Trophoblast cell (in vitro differentiated cells and primary cell): ENCODE data around the gene TMEM178B.

Source experiments
- DNase-seq, 2 donors: peaks; one replicate each; pipeline ENCODE4 v3.0.0-alpha.2; 2016
- H2AFZ ChIP-seq: 2 replicates; pipeline ENCODE4 v1.6.1; 2013; ENCODE audit warnings: low read length, moderate library complexity, mild to moderate bottlenecking; ENCODE audit not compliant: insufficient read depth, poor library complexity
- H2AK5ac ChIP-seq: 2 replicates; pipeline ENCODE4 v1.6.1; 2013; ENCODE audit warnings: mild to moderate bottlenecking, low read length
- H2BK120ac ChIP-seq: 2 replicates; pipeline ENCODE4 v1.6.1; 2013; ENCODE audit warnings: low read length, mild to moderate bottlenecking, moderate library complexity; ENCODE audit not compliant: insufficient read depth, poor library complexity
- H2BK12ac ChIP-seq: 2 replicates; pipeline ENCODE4 v1.6.1; 2013; ENCODE audit warnings: mild to moderate bottlenecking, low read length, moderate library complexity
- H2BK5ac ChIP-seq: 2 replicates; pipeline ENCODE4 v1.6.1; 2013; ENCODE audit warnings: low read length, low read depth, moderate library complexity, mild to moderate bottlenecking; ENCODE audit not compliant: poor library complexity
- H3K14ac ChIP-seq: 2 replicates; pipeline ENCODE4 v1.6.1; 2013; ENCODE audit warnings: mild to moderate bottlenecking, low read length
- H3K18ac ChIP-seq: 2 replicates; pipeline ENCODE4 v1.6.1; 2013; ENCODE audit warnings: mild to moderate bottlenecking, low read length
- H3K23ac ChIP-seq: 2 replicates; pipeline ENCODE4 v1.6.1; 2013; ENCODE audit warnings: low read length
- H3K27ac ChIP-seq: 2 replicates; pipeline ENCODE4 v1.5.1; 2013; ENCODE audit warnings: low read depth, mild to moderate bottlenecking, inconsistent platforms, low read length, moderate library complexity
- H3K27me3 ChIP-seq: 2 replicates; pipeline ENCODE4 v1.6.1; 2013; ENCODE audit warnings: inconsistent platforms, mild to moderate bottlenecking, low read length, moderate library complexity; ENCODE audit not compliant: insufficient read depth
- H3K36me3 ChIP-seq, 2 experiments: 1 replicate in 1 of 2; 2 replicates in 1 of 2; pipeline ENCODE4 v1.6.1; 2013; ENCODE audit warnings: low read length in 2 of 2, mild to moderate bottlenecking in 2 of 2, moderate library complexity in 1 of 2; ENCODE audit not compliant: insufficient read depth in 2 of 2, control insufficient read depth in 1 of 2
- H3K4ac ChIP-seq: 2 replicates; pipeline ENCODE4 v1.6.1; 2013; ENCODE audit warnings: low read depth, mild to moderate bottlenecking, low read length, moderate library complexity
- H3K4me1 ChIP-seq, 2 experiments: 1 replicate in 1 of 2; 2 replicates in 1 of 2; pipeline ENCODE4 v1.6.1; 2013; ENCODE audit warnings: low read length in 2 of 2, mild to moderate bottlenecking in 2 of 2, moderate library complexity in 1 of 2; ENCODE audit not compliant: insufficient read depth in 2 of 2, control insufficient read depth in 1 of 2
- H3K4me2 ChIP-seq: 2 replicates; pipeline ENCODE4 v1.6.1; 2013; ENCODE audit warnings: inconsistent platforms, mild to moderate bottlenecking, low read length, moderate library complexity
- H3K4me3 ChIP-seq: 2 replicates; pipeline ENCODE4 v1.5.1; 2013; ENCODE audit warnings: mild to moderate bottlenecking, low read depth, low read length, inconsistent platforms
- H3K79me1 ChIP-seq: one replicate; pipeline ENCODE4 v1.6.1; 2013; ENCODE audit warnings: low read length
- H3K79me2 ChIP-seq: 2 replicates; pipeline ENCODE4 v1.6.1; 2013; ENCODE audit warnings: low read length, mild to moderate bottlenecking; ENCODE audit not compliant: control insufficient read depth, insufficient read depth, poor library complexity
- H3K9ac ChIP-seq: 2 replicates; pipeline ENCODE4 v1.6.1; 2013; ENCODE audit warnings: mild to moderate bottlenecking, low read length
- H3K9me3 ChIP-seq: 2 replicates; pipeline ENCODE4 v1.6.1; 2013; ENCODE audit warnings: low read depth, mild to moderate bottlenecking, control low read depth, inconsistent platforms, low read length; ENCODE audit not compliant: insufficient read depth
- H4K12ac ChIP-seq: 2 replicates; pipeline ENCODE4 v1.6.1; 2013; ENCODE audit warnings: low read depth, mild to moderate bottlenecking, low read length, moderate library complexity
- H4K8ac ChIP-seq: 2 replicates; pipeline ENCODE4 v1.6.1; 2013; ENCODE audit warnings: low read depth, mild to moderate bottlenecking, low read length, moderate library complexity
- H4K91ac ChIP-seq: one replicate; pipeline ENCODE4 v1.6.1; 2013; ENCODE audit warnings: low read depth, mild to moderate bottlenecking, low read length, moderate library complexity
- WGBS: extraction: QIAGEN DNeasy Blood & Tissue Kit; methylation state at CpG from one replicate; pipeline ENCODE4 v1.1.7; 2013; ENCODE audit warnings: missing lambda C conversion rate; ENCODE audit not compliant: insufficient read length, insufficient coverage; ENCODE audit errors: extremely low coverage; 5-methylcytosine and 5-hydroxymethylcytosine counted together

The TMEM178B gene

DNA sequence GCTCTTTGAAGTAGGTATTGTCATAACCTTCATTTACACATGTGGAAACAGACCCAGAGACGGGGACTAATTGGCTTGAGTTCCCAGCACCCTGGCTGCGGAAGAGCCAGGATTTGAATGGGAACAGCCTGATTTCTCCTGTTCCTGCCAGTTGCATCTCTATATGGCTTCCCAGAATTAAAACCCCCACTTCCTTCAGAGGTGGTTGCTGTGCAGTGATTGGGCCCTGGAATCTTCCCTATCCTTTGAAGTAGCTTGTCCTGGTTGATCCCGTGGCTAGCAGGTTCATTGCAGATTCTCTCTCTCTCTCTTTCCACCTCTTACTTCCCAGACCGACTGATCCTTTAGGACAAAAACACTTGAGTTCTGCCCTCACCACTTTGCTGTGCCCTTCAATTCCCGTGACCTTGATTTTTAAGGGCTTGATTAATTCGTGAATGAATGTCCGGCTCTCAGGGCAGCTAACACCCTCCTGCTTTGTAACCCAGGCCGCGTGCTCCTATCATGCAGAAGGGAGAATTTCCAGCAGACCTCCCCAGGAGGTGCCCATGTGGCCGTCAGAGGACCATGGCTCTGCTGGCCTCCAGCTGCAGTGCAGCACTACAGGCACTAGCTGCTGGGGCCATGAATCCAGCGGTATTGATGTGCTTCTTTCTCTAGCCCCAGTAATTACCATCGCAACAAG lies 356.7 kb downstream of the TMEM178B start:
- no peak overlapping the region for H2AFZ ChIP-seq
- H2BK12ac ChIP-seq, result no peak overlapping the region
- no peak overlapping the region for H3K4me2 ChIP-seq
- H2AK5ac ChIP-seq, result no peak overlapping the region
- no peak overlapping the region for H4K91ac ChIP-seq
- no peak for DNase-seq
- H4K12ac ChIP-seq, result no peak overlapping the region
- H3K4me1 ChIP-seq, result no peaks in the 10 kb centered on the region
- H3K4me3 ChIP-seq, result no peak overlapping the region
- H3K23ac ChIP-seq, result no peak overlapping the region
- no peaks in the 10 kb centered on the region for H3K27me3 ChIP-seq
- no peaks in the 10 kb centered on the region for H3K79me2 ChIP-seq
- H3K36me3 ChIP-seq, result no peaks in the 10 kb centered on the region
- H3K14ac ChIP-seq, result no peak overlapping the region
- no peak overlapping the region for H3K9ac ChIP-seq
- H3K18ac ChIP-seq, result no peak overlapping the region
- H2BK5ac ChIP-seq, result no peak overlapping the region
- WGBS, result no CpG with 5 or more reads among the region's 12 CpGs
- no peak overlapping the region for H3K4ac ChIP-seq
- H2BK120ac ChIP-seq, result no peak overlapping the region
- no peaks in the 10 kb centered on the region for H3K79me1 ChIP-seq
- H3K27ac ChIP-seq, result no peak overlapping the region
- no peaks in the 10 kb centered on the region for H3K9me3 ChIP-seq
- no peak overlapping the region for H4K8ac ChIP-seq

GRCh38 chr7:141431140-141431479 lies 357.2 kb downstream of the TMEM178B start:
- no peak overlapping the region for H3K4me2 ChIP-seq
- H2BK12ac ChIP-seq, result no peak overlapping the region
- no peak overlapping the region for H4K12ac ChIP-seq
- no peak overlapping the region for H2AK5ac ChIP-seq
- H3K9me3 ChIP-seq, result no peaks in the 10 kb centered on the region
- no peaks in the 10 kb centered on the region for H3K36me3 ChIP-seq
- H3K4me1 ChIP-seq, result no peaks in the 10 kb centered on the region
- no peaks in the 10 kb centered on the region for H3K79me2 ChIP-seq
- no peak overlapping the region for H4K91ac ChIP-seq
- no peaks in the 10 kb centered on the region for H3K79me1 ChIP-seq
- H2BK120ac ChIP-seq, result no peak overlapping the region
- H2BK5ac ChIP-seq, result no peak overlapping the region
- H3K14ac ChIP-seq, result no peak overlapping the region
- H3K4me3 ChIP-seq, result no peak overlapping the region
- no peak overlapping the region for H2AFZ ChIP-seq
- H3K23ac ChIP-seq, result no peak overlapping the region
- WGBS, result no CpG with 5 or more reads among the region's 2 CpGs
- no peak overlapping the region for H3K9ac ChIP-seq
- no peak for DNase-seq
- no peak overlapping the region for H4K8ac ChIP-seq
- H3K27me3 ChIP-seq, result no peaks in the 10 kb centered on the region
- H3K18ac ChIP-seq, result no peak overlapping the region
- H3K27ac ChIP-seq, result no peak overlapping the region
- no peak overlapping the region for H3K4ac ChIP-seq

DNA sequence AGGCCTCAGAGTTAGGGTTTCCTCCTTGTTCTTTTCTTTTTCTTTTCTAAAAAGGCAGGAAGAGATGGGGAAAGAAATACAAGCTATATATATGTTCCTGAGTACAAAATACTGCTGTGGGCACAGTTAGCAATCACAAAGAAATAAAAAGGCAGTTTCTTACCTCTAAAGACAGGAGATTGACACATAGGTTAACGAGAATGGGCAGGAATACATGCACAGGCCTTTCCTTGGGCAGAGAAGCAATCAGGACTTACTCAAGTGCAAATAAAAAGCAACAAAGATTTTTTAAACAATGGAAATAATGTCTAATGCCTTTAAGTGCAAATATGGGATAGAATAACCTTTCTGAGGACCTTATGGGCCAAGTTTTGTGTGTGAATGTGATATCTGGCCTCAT lies 357.8 kb downstream of the TMEM178B start:
- no peak overlapping the region for H3K4ac ChIP-seq
- H2BK5ac ChIP-seq, result no peak overlapping the region
- H3K14ac ChIP-seq, result no peak overlapping the region
- no peak overlapping the region for H2BK120ac ChIP-seq
- no peak overlapping the region for H3K23ac ChIP-seq
- H3K79me2 ChIP-seq, result no peaks in the 10 kb centered on the region
- no peak overlapping the region for H2AFZ ChIP-seq
- H3K18ac ChIP-seq, result no peak overlapping the region
- no peaks in the 10 kb centered on the region for H3K4me1 ChIP-seq
- DNase-seq, result no peak
- no peak overlapping the region for H3K4me2 ChIP-seq
- no peak overlapping the region for H4K8ac ChIP-seq
- no peak overlapping the region for H2AK5ac ChIP-seq
- no peaks in the 10 kb centered on the region for H3K9me3 ChIP-seq
- H2BK12ac ChIP-seq, result no peak overlapping the region
- H3K27me3 ChIP-seq, result no peaks in the 10 kb centered on the region
- no peak overlapping the region for H3K27ac ChIP-seq
- no peak overlapping the region for H3K9ac ChIP-seq
- H3K36me3 ChIP-seq, result no peaks in the 10 kb centered on the region
- H4K12ac ChIP-seq, result no peak overlapping the region
- WGBS, result no CpG with 5 or more reads among the region's 1 CpG
- H3K4me3 ChIP-seq, result no peak overlapping the region
- H4K91ac ChIP-seq, result no peak overlapping the region
- no peaks in the 10 kb centered on the region for H3K79me1 ChIP-seq

DNA sequence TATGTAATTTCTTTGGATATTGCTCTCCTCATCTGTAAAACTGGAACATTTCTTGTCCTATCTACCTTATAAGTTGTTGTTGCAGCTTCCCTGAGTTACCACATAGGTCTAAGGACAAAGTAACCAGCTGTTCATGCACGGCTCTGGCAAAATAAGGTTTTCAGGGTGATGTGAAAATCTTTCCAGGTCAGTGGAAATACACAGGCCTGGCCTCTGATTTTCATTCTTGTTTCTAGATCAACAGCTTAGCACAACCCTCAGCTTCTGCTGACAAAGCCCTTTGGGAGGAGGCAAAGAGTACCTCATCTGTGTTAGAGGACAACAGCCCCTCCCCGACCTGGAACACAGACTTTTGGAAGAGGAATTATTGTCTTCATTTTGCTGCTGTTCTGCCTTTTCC lies 359.8 kb downstream of the TMEM178B start:
- Histone ChIP-seq H2BK120ac (no peak overlapping the region), H2AK5ac (no peak overlapping the region), H2BK12ac (no peak overlapping the region), H3K4me1 (no peaks in the 10 kb centered on the region), H3K36me3 (no peaks in the 10 kb centered on the region), H4K91ac (no peak overlapping the region), H2AFZ (no peak overlapping the region), H3K27me3 (no peaks in the 10 kb centered on the region), H3K4me3 (no peak overlapping the region), H3K9ac (no peak overlapping the region), H4K12ac (no peak overlapping the region), H3K27ac (no peak overlapping the region), H3K23ac (no peak overlapping the region), H3K79me2 (no peaks in the 10 kb centered on the region), H3K9me3 (no peaks in the 10 kb centered on the region), H3K79me1 (no peaks in the 10 kb centered on the region), H4K8ac (no peak overlapping the region), H3K14ac (no peak overlapping the region), H3K4me2 (no peak overlapping the region), H3K18ac (no peak overlapping the region), H2BK5ac (no peak overlapping the region), H3K4ac (no peak overlapping the region)
- DNase-seq, result no peak
- no CpG with 5 or more reads among the region's 2 CpGs for WGBS
